HG03175 (cell line): Measurements from ENCODE around the gene MYT1.

ENCODE experiments used
- ATAC-seq: cut with Tn5 transposase; IDR thresholded peaks from one replicate; pipeline ENCODE4 v1.9.1; 2021; ENCODE audit warnings: mild to moderate bottlenecking, moderate library complexity; ENCODE audit not compliant: unreplicated experiment

MYT1 gene

DNA sequence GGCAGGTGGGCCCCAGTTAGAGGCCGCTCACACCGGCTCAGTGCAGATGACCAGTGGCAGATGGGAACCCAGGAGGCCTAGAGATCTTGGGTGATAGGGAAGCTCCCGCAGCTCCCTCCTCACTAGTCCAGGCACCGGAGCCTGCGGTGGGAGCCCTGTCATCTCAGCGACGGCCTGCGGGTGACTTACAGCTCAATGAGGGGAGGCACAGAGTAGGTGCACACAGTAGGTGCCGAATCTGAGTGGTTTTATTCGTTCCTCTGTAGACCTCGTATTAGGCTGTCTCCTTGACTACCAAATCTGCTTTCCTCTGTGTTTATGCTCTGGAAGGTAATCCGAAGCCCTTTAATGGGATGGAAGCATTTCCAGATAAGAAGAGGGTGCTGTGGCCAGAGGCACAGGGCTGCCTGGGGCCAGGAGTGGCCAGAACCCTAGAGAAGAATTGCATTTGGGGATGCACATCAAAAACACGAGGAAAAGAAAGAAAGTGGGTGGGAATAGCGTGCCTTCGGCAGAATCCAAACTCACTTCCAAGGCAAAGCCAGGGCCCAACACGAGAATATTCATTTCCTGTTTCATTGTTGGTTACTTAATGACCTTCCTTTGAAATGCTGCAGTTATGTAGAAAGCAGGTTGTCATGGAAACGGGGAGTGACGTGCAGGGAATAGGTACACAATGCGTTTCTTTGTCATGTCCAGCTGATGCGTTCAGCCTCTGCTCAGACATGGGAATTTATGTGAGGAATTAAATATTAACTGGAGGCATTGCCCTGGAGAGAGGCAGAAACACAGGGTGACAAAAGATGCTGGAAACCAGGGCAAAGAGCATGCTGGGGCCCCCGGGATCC, 24.7 kb downstream of the MYT1 start:
- ATAC-seq: no peak

DNA sequence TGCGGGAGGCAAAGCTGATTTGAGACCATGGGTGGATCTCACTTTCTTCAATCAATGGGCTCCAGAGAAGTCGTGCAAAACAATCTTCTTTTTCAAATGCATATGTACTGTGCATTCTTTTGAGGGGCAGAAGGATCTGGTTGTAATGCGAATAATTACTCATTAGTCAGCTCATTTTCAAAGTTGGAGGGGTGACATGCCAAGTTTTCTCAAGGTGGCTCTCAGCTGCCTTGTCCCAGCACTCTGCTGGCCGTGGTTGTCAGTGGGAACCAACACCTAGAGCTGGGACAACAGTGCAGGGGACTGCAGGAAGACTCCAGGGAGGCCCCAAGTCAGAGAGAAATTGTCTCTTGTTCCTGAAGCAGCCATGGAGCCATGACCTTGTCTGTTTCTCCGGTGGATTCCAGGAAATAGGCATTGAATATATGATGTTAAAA, 25.3 kb downstream of the MYT1 start:
- no peak for ATAC-seq

DNA sequence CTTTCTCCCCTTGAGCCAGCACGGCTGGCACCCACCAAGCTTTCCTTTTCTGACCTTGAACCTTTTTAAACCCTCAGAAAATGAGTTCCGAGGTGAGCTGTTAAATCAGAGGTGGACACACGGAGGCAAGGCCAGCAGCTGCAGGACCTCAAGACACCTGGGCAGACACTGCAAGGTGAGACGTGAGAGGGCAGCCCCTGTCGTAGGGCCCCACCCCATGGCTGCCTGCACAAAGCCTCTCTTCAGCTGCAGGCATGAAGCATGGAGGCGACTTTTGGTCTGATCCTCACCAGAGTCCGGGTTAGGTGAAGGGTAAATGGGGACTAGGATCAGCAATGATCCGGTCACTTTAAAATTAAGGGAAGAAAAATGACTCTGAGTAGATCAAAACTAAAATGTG, 25.7 kb downstream of the MYT1 start:
- ATAC-seq: no peak

DNA sequence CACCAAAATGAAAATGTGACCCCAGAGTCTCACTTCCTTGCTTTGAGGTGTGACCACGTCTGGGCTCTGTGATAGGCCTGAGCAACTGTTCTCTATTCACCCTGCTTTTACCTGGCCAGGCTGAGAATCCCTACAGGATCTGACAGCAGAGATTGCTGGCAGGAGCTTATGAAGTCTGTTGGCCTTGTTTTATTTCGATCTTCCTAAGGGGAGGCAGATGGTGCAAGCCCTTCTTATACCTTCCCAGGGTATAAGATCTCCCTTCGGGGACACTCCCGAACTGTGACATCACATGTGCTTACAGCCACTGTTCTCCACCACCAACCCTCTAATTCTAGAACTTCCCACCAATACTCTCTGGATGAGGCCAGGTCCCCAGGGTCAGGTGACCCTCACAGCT, 26.8 kb downstream of the MYT1 start:
- no peak for ATAC-seq

DNA sequence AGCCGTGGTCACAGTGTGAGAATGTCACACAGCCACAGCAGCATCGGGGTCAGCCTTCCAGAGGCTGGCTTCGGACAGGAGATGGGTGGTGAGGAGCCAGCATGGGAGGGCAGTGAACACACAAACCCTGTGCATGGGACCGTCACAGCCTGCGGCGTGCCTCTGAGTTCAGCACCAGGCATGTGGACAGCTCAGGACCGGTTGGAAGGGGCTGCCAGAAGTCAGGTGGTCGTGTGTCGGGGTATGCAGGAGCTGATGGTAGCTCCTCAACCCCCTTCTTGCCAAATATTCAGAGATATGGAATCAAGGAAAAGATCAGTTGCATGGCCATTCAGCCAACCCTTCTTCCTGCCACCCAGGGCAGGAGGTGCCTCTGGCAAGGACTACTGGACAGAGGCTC, 28.2 kb downstream of the MYT1 start:
- ATAC-seq: no peak

DNA sequence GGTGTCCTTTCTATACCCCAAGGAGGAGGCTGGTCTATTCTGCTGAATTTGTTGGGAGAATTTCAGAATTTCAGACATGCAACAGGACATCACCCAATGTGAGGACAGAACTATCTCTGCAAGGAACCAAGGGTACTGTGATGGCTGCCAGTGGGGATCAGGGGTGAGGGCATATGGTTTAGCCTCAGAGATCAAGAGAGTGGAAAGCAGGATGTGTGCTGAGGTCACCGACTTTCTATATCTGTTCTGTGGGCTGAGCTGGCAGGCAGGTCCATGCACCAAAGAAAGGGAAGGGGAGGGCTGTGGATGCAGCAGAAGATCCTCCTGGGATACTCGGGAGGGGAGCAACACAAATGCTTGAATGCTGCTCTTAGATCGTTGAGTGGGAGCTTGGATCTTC, 28.8 kb downstream of the MYT1 start:
- no peak for ATAC-seq

DNA sequence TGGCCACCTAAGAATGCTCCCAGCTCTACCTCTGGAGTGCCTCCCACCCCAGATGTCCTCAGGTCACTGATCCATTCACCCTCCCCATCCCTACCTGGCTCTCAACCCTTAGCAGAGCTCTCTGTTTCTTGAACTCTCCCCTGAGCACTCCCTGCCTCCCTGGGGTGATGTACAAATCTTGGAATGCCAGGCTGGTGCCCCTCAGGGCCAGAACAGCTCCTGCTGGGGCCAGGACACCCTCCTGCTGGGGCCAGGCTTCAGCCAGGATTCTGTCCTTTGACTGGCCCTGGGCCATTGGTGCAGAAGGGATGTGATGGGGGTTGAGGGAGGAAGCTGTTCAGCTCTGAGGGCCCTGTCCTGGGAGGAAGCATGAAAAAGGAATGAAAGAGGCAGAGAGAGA, 30.0 kb downstream of the MYT1 start:
- no peak for ATAC-seq

DNA sequence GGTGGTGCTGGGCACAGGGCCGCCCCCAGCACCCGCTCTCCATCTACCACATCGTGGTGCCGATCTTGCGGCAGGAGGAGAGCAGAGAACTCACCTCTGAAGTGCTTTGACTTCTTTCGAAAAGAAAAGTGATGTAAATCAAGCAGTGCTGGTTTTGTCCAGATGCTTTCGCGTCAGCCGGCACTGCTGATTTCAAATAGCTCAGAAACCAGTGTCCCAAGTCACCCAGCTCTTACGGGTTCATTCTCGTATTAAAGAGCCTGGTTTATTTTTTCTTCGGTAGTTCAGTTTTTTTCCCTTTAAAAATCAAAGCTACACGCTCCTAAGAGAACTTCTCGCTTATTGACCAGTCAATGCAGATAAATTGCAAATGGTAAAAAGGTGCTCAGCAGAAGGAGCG, 32.1 kb downstream of the MYT1 start:
- no peak for ATAC-seq

DNA sequence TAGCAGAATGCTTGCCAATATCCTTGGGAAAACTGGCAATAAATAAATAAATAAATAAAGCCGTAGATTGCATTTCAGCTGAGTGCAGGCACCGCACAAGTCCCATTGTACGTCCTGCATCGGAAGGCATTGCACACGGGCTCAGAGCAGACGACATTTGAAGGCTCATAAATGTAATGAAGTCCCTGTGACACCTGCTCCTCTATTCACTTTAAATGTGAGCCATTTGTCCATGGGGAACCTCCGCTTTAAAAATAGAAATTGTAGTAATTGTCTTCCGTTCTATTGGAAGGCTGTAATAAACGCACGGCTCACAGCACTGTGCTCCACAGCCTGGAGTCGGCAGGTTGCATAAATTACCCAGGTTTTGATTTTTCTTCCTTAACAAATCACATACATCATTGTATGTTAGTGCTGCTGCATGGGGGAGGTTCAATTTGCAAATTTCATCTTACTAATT, 32.6 kb downstream of the MYT1 start:
- no peak for ATAC-seq

DNA sequence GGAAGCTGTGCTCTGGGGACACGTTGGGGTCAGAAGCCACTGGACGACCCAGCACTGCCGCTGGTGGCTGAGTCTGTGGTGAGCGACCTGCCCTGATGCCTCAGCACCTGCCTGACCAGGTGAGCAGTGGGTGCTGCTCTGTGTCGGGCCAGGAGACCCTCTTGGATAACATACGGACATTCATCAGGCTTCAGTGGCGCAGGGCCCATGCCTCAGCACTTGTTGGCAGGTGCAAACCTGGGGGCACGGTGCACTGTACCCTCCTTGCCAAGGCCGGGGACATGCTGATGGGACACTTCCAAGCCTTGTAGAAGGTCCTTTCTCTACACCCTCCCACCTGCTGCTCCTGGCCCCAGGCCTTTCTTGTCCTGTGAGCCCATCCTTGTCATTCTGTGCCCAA, 34.1 kb downstream of the MYT1 start:
- ATAC-seq: no peak

DNA sequence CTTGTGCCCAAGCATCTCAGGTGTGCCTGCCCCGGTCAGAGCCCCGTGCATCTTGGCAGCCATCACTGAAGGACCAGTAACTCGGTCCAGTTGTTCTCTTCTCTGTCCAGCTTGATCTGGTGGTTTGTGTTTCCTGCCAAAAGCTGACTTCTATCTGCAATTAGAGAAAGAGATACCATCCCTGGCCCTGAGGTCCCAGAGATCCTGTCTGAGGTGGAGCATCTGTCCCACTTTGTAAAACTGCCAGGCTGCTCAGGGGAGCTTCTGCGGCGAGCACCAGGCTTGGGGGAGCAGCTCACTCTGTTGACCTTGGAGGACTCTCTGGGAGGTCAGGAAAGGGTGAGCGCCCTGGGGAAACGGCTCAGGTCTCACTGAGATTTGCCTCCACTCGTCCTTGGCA, 35.1 kb downstream of the MYT1 start:
- no peak for ATAC-seq

DNA sequence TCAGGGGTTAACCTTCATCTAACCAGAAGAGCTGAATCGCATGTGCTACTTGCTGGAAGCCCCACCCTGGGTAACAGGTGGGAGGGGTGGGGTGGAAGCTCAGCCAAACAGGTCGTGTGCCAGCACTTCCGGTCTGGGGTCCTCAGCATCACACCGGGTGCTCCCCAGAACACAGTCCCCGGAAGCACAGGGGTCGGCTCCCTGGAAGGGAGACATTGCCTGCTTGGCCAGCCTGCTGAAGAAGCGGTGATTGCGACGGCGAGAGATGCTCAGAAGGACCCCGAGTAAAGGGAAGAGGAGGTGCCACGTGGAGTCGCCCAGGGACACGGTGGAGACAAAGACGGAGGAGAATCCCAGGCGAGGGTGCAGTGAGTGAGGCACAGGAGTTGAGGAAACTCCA, 36.5 kb downstream of the MYT1 start:
- no peak for ATAC-seq

DNA sequence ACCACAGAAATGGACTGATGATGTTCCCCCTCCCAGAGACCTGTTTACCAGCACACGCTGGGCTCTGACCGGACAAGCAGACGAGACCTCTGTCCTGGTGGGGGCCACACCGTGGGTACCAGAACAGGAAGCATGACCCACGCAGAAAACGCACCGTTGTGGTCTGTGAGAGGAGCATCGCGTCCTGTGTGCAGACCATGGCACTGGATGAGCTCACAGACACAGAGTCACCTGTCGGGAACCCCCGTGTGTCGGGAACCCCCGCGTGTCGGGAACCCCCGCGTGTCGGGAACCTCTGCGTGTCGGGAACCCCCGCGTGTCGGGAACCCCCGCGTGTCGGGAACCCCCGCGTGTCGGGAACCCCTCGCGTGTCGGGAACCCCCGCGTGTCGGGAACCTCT, 37.4 kb downstream of the MYT1 start:
- no peak for ATAC-seq

DNA sequence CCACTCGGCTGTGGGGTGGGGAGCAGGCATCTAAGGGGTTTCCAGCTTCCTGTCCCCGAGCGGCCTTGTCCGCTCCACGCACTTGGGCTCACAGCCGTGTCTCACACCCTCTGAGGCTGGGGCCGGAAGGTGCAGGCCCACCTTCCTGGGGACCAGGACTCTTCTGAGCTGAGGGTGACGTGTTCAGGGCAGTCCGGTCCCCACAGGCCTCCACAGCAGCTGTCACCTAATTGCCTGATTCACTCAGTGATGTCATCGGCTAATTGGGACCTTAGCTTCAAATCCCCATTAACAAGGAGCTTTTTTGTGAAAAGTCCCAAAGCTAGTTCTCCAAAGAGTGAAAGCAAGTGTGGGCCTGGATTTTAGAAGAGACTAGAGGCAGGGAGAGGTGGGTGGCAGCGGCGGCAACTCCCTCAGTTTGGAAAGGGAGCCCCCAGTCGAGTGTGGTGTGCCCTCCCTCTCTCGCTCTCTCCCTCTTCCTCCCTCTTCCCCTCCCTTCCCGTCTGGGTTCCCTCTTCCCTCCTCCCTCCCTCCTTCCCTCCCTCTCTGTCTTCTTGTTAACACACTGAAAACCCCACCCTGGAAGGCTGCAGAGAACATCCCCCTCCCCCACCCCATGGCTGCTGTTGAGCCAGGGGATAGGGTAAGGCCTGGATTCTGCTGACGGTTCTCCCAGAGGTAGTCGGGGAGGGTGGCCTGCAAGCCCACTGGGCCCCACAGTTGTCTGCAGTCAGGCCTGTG, 39.0 kb downstream of the MYT1 start:
- no peak for ATAC-seq

DNA sequence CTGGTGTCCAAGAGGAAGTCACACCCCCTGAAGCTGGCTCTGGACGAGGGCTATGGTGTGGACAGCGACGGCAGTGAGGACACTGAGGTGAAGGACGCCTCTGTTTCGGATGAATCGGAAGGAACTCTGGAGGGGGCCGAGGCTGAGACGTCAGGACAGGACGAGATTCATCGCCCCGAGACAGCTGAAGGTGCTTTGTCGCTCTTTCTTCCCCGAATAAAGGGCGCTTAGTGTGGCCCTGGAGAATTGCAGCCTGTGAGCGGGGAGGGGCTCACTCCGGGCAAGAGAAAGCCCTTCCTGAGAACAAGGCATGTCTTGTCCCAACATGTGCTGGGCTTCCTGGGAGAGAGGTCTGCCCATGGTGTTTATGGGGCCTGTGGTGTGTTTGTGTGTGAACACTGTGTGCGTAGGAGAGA, 41.4 kb downstream of the MYT1 start:
- no peak for ATAC-seq

DNA sequence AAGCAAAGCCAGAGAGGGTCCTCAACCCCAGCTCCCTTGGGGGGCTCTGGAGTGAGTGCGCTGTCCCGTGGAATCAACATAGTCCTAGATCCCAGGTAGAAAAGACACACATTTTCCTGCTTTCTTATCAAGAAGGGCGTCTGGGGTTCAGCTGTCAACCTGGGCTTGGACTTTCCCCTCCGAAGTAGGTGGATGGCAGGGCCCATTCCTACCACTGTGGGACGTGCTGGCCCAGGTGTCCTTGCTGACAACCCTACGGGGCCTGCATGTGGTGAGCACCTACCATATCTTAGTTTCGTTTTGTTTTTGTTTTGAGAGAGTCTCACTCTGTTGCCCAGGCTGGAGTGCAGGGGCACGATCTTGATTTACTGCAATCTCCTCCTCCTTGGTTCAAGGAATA, 42.4 kb downstream of the MYT1 start:
- no peak for ATAC-seq

DNA sequence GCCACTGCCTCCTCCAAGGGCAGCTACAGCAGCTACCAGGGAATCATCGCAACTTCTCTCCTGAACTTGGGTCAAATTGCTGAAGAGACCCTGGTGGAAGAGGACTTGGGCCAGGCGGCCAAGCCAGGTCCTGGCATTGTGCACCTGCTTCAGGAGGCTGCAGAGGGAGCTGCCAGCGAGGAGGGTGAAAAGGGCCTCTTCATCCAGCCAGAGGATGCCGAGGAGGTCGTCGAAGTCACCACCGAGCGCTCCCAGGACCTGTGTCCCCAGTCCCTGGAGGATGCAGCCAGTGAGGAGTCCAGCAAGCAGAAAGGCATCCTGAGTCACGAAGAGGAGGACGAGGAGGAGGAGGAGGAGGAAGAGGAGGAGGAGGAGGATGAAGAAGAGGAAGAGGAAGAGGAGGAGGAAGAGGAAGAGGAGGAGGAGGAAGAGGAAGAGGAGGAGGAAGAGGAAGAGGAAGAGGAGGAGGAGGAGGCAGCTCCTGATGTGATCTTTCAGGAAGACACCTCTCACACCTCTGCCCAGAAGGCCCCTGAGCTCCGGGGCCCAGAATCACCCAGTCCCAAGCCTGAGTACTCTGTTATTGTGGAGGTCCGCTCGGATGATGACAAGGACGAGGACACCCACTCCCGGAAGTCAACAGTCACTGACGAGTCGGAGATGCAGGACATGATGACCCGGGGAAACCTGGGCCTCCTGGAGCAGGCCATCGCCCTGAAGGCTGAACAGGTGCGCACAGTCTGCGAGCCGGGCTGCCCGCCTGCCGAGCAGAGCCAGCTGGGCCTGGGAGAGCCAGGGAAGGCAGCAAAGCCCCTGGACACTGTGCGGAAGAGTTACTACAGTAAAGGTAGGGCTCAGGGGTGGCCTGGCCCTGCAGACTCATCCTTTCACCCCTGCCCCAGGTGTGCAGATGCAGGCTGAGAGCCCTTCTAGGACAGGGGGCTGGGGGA, 43.7 kb downstream of the MYT1 start:
- ATAC-seq: no peak

DNA sequence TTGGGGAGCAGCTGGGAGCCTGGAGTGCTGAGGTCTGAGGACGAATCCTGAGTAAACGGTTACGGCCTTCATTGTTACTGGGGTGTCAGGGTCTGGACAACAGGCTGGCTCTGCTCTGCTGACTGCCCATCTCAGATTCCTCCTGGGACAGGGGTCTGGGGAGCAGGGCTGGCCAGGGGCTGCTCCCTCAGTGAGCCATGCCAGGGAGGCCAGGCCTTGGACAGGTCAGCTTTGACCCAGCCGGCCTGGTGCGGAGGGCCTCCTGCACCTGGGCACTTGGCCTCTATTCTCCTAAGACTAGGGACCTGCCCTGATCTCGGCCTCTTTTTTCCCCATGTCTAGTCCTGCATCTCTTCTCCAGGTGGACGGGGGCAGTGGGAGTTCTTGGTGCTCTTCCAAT, 44.9 kb downstream of the MYT1 start:
- no peak for ATAC-seq

DNA sequence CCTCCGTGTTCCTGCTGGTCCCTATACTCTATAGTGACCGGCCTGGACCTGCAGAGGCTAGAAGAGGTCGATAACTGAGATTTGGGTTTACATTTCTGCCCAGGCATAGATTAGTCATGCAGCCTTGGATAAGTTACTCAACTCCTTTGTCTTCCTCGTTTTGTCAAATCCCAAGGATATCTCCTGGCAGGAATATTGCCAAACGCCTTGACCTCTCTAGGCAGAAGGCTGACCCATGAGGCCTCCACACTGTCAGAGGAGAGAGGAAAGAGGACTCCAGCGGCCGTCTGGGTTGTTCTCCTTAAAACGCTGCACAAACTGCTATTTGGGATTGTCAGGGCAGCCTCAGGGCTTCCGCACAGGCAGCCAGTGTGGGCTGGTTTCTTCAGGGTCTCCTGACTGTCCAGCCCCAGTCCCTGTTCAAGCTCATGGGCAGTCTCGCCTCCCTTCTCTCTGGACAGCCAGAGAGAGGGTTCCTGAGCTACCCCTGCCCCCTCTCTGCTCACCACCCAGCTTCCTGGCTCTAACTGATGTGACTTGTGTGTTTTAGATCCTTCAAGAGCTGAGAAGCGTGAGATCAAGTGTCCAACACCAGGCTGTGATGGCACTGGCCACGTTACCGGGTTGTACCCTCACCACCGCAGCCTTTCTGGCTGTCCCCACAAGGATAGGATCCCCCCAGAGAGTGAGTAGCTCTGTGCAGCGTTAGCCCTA, 46.6 kb downstream of the MYT1 start:
- ATAC-seq: no peak

DNA sequence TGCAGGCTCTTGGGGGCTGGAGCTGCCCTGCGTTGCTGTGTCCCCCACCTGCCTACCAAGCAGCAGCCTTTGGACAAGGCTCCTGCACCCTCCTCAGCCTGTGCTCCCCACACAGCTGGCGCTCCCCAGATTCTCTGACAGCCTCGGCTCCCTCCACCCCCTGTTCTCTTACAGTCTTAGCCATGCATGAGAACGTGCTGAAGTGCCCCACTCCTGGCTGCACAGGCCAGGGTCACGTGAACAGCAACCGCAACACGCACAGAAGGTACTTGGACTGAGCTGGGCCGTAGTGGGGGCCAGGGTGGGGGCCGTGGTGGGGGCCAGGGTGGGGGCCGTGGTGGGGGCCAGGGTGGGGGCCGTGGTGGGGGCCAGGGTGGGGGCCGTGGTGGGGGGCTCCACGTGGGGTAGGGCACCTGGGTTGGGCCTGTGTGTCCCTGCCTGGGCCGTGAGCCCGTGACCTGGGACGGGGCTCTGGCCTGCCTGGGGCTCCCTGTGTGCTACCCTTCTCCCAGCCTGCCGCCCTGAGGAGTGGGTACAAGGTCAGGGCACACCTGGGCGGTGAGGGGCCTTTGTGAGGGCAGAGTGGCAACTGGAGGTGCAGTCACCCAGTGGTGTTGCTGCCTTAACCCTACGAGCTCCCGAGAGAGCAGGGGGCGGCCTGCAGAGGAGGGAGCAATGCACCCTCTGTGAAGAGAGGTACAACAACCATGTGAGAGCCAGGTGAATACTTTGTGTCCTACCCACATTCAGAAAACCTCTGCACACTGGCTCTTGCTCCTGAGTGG, 47.8 kb downstream of the MYT1 start:
- ATAC-seq: no peak
